Ectodermal cell (in vitro differentiated cells): ENCODE measurements around the gene SULF2.

Source experiments
- H3K27ac ChIP-seq: 2 replicates; pipeline ENCODE4 v1.7.0; 2013; ENCODE audit warnings: mild to moderate bottlenecking, low read depth, low read length; ENCODE audit not compliant: insufficient read depth, poor library complexity, severe bottlenecking
- H3K27me3 ChIP-seq: 2 replicates; pipeline ENCODE4 v1.7.0; 2013; ENCODE audit warnings: mild to moderate bottlenecking, low read length; ENCODE audit not compliant: insufficient read depth, control insufficient read depth, poor library complexity, severe bottlenecking
- H3K36me3 ChIP-seq: one replicate; pipeline ENCODE4 v1.7.0; 2013; ENCODE audit warnings: low read length; ENCODE audit not compliant: control insufficient read depth, insufficient read depth
- H3K4me1 ChIP-seq: one replicate; pipeline ENCODE4 v1.7.0; 2013; ENCODE audit warnings: low read length; ENCODE audit not compliant: control insufficient read depth, insufficient read depth
- H3K4me3 ChIP-seq: 2 replicates; pipeline ENCODE4 v1.7.0; 2013; ENCODE audit warnings: low read depth, low read length, control low read depth; ENCODE audit not compliant: insufficient read depth
- H3K9me3 ChIP-seq: 2 replicates; pipeline ENCODE4 v1.7.0; 2013; ENCODE audit warnings: mild to moderate bottlenecking, low read length, moderate library complexity; ENCODE audit not compliant: control insufficient read depth
- WGBS, 2 experiments: methylation state at CpG; one replicate each; pipeline ENCODE4 v1.1.7; 2013; ENCODE audit warnings: missing lambda C conversion rate in 2 of 2; 5-methylcytosine and 5-hydroxymethylcytosine counted together

The SULF2 gene

GRCh38 chr20:47664068-47664437 lies 121.2 kb downstream of the SULF2 start:
- Histone ChIP-seq H3K9me3 (no peaks in the 10 kb centered on the region), H3K27ac (no peak overlapping the region), H3K4me1 (peaks cover 12% of the 10 kb centered on the region), H3K27me3 (no peaks in the 10 kb centered on the region), H3K36me3 (no peaks in the 10 kb centered on the region), H3K4me3 (no peak overlapping the region)
- WGBS, 2 experiments, result 93 to 96% methylated on average over 2 of the region's 2 CpGs

DNA sequence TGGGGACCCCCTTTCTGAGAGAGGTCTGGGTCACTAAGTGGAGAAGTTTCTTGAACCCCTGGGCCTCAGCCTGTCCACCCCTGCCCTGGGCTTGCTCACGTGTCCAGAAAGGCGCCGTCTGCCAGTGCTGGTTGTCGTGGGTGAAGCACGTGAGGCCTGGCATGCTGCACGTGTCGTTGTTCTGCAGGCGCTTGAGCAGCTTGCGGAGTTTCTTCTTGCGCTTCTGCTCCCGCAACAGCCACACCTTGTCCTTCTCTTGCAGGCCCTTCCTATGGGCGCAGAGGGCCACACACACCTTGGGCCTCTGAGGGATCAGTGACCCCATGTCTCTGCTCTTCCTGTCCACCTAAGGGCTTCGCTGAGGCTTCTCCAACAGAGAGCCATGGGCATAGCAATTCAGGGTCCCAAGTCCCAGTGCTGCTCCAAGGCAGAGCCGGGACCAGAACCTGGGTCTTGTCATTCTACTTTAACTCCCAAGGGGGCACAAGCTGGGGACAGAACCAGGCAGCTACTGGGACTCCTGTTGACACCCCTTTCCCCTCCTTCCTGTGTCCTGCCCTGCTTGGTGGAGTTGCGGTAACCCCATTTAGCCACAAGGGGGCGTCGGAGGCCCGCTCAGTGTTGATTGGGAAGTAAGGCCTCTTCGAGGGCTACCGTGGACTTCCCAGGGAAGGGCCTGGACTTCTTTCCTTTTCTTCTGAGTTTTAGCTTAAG lies 121.8 kb downstream of the SULF2 start:
- Histone ChIP-seq H3K27me3 (no peaks in the 10 kb centered on the region), H3K36me3 (no peaks in the 10 kb centered on the region), H3K4me1 (peaks cover 12% of the 10 kb centered on the region), H3K27ac (no peak overlapping the region), H3K9me3 (no peaks in the 10 kb centered on the region), H3K4me3 (no peak overlapping the region)
- WGBS, 2 experiments, result 64% methylated on average over 20 of the region's 20 CpGs

- peaks cover 12% of the 10 kb centered on the region for H3K4me1 ChIP-seq
- no peak overlapping the region for H3K27ac ChIP-seq
- WGBS, 2 experiments, result 96 to 97% methylated on average over 16 of the region's 16 CpGs
- no peaks in the 10 kb centered on the region for H3K36me3 ChIP-seq
- no peak overlapping the region for H3K4me3 ChIP-seq
- no peaks in the 10 kb centered on the region for H3K27me3 ChIP-seq
- no peaks in the 10 kb centered on the region for H3K9me3 ChIP-seq
These were observed 122.6 kb downstream of the SULF2 start for GRCh38 chr20:47662483-47663353.

DNA sequence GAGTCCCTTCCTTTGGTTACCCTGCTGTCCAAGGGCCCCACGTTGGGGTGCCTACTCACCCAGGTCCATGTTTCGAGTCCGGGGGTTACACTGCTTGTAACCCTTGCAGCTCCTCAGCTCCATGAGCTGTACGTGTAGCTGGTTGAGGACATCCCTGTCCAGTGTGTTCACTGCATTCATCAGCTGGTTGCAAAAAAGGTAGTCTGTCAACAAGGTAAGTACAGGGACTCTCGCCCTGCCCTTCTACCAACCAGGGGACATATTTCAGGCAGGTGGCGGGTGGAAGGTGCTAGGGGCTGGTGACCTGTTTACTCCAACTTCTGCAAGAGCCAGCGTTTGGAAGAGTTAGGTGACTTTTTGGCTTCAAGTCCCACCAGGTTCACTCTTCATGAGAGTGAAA lies 123.6 kb downstream of the SULF2 start:
- Histone ChIP-seq H3K27me3 (no peaks in the 10 kb centered on the region), H3K4me1 (peaks cover 12% of the 10 kb centered on the region), H3K9me3 (no peaks in the 10 kb centered on the region), H3K36me3 (no peaks in the 10 kb centered on the region), H3K27ac (no peak overlapping the region), H3K4me3 (no peak overlapping the region)
- 93 to 95% methylated on average over 7 of the region's 7 CpGs for WGBS, 2 experiments

GRCh38 chr20:47660983-47661700 lies 124.1 kb downstream of the SULF2 start:
- no peak overlapping the region for H3K4me3 ChIP-seq
- H3K36me3 ChIP-seq, result no peaks in the 10 kb centered on the region
- WGBS, 2 experiments, result 94 to 95% methylated on average over 12 of the region's 12 CpGs

GRCh38 chr20:47660602-47660905 lies 124.7 kb downstream of the SULF2 start:
- H3K27me3 ChIP-seq, result no peaks in the 10 kb centered on the region
- no peak overlapping the region for H3K27ac ChIP-seq
- no peak overlapping the region for H3K4me3 ChIP-seq
- H3K36me3 ChIP-seq, result no peaks in the 10 kb centered on the region
- H3K9me3 ChIP-seq, result no peaks in the 10 kb centered on the region
- 95 to 97% methylated on average over 2 of the region's 2 CpGs for WGBS, 2 experiments
- peaks cover 11% of the 10 kb centered on the region for H3K4me1 ChIP-seq

More at GRCh38 chr20:47660983-47661700, 124.1 kb downstream of the SULF2 start:
- Histone ChIP-seq H3K9me3 (no peaks in the 10 kb centered on the region), H3K27me3 (no peaks in the 10 kb centered on the region), H3K4me1 (peaks cover 12% of the 10 kb centered on the region), H3K27ac (no peak overlapping the region)

GRCh38 chr20:47659904-47660601 lies 125.2 kb downstream of the SULF2 start:
- Histone ChIP-seq H3K4me3 (no peak overlapping the region), H3K27me3 (no peaks in the 10 kb centered on the region), H3K27ac (no peak overlapping the region), H3K36me3 (peaks cover 2% of the 10 kb centered on the region), H3K4me1 (peaks cover 6% of the 10 kb centered on the region), H3K9me3 (no peaks in the 10 kb centered on the region)
- 96 to 97% methylated on average over 7 of the region's 7 CpGs for WGBS, 2 experiments

GRCh38 chr20:47656318-47656717 lies 129.0 kb downstream of the SULF2 start:
- Histone ChIP-seq H3K36me3 (peaks cover 18% of the 10 kb centered on the region), H3K9me3 (no peaks in the 10 kb centered on the region), H3K27me3 (no peaks in the 10 kb centered on the region), H3K4me3 (no peak overlapping the region), H3K27ac (no peak overlapping the region), H3K4me1 (peaks cover 8% of the 10 kb centered on the region)
- 77% methylated on average over 1 of the region's 2 CpGs; no CpG with 5 or more reads in 1 of the 2 experiments for WGBS, 2 experiments

GRCh38 chr20:47655635-47656034 lies 129.6 kb downstream of the SULF2 start:
- Histone ChIP-seq H3K9me3 (no peaks in the 10 kb centered on the region), H3K27ac (no peak overlapping the region), H3K27me3 (no peaks in the 10 kb centered on the region), H3K4me3 (no peak overlapping the region), H3K4me1 (peaks cover 8% of the 10 kb centered on the region), H3K36me3 (peaks cover 23% of the 10 kb centered on the region)
